DND-41 (cell line): ENCODE data around the gene ELOA.

Source experiments
- ATAC-seq: fragments of 200-7000 bp; cut with Tn5 transposase; 3 replicates; pipeline ENCODE4 v1.9.1; 2021; ENCODE audit warnings: low read depth; ENCODE audit not compliant: insufficient read depth
- DNase-seq: peaks from one replicate; pipeline ENCODE4 v3.0.0-alpha.2; 2020
- H2AFZ ChIP-seq: 2 replicates; pipeline ENCODE4 v1.6.0; 2012; ENCODE audit warnings: low read depth, low read length
- H3K27ac ChIP-seq: 2 replicates; pipeline ENCODE4 v1.5.1; 2012; ENCODE audit warnings: low read length, inconsistent platforms
- H3K27me3 ChIP-seq: fragments of 200-600 bp; sonication (generic); 2 replicates; pipeline ENCODE4 v1.6.0; 2012; ENCODE audit warnings: low read length, mild to moderate bottlenecking, inconsistent platforms; ENCODE audit not compliant: insufficient read depth, poor library complexity
- H3K36me3 ChIP-seq: 2 replicates; pipeline ENCODE4 v1.5.1; 2012; ENCODE audit warnings: low read length, inconsistent platforms; ENCODE audit not compliant: insufficient read depth
- H3K4me1 ChIP-seq: 2 replicates; pipeline ENCODE4 v1.5.1; 2012; ENCODE audit warnings: mild to moderate bottlenecking, low read length; ENCODE audit not compliant: insufficient read depth
- H3K4me2 ChIP-seq: 2 replicates; pipeline ENCODE4 v1.6.0; 2012; ENCODE audit warnings: mild to moderate bottlenecking, moderate library complexity, low read length, inconsistent platforms; ENCODE audit not compliant: insufficient read depth
- H3K4me3 ChIP-seq, 2 experiments: fragments of 200-600 bp in 1 of 2; shearing (Covaris generic) in 1 of 2; 2 replicates each; pipeline ENCODE4 v1.5.1; 2012 to 2016; ENCODE audit warnings: inconsistent platforms in 2 of 2, low read length in 2 of 2, mild to moderate bottlenecking in 2 of 2, low read depth in 1 of 2, moderate library complexity in 1 of 2
- H3K79me2 ChIP-seq: 2 replicates; pipeline ENCODE4 v1.6.0; 2012; ENCODE audit warnings: low read length, inconsistent platforms; ENCODE audit not compliant: insufficient read depth
- H3K9ac ChIP-seq: 2 replicates; pipeline ENCODE4 v1.6.0; 2012; ENCODE audit warnings: low read depth, mild to moderate bottlenecking, inconsistent platforms, low read length, moderate library complexity
- H3K9me3 ChIP-seq: 2 replicates; pipeline ENCODE4 v1.5.1; 2012; ENCODE audit warnings: low read length, moderate library complexity, mild to moderate bottlenecking, inconsistent platforms; ENCODE audit not compliant: insufficient read depth, severe bottlenecking
- H4K20me1 ChIP-seq: 2 replicates; pipeline ENCODE4 v1.6.0; 2012; ENCODE audit warnings: low read length; ENCODE audit not compliant: insufficient read depth
- EZH2 ChIP-seq: IDR thresholded peaks from 3 replicates; pipeline ENCODE4 v1.6.1; 2012; ENCODE audit warnings: borderline replicate concordance, low read depth, mild to moderate bottlenecking, moderate library complexity, low read length, inconsistent platforms; ENCODE audit not compliant: severe bottlenecking
- TF ChIP-seq, protein P1 (sequence below): IDR thresholded peaks from 2 replicates; pipeline ENCODE4 v1.5.1; 2012; ENCODE audit warnings: borderline replicate concordance, low read length, moderate library complexity, mild to moderate bottlenecking; ENCODE audit not compliant: poor library complexity, severe bottlenecking; ENCODE audit errors: extremely low read depth

The ELOA gene

DNA sequence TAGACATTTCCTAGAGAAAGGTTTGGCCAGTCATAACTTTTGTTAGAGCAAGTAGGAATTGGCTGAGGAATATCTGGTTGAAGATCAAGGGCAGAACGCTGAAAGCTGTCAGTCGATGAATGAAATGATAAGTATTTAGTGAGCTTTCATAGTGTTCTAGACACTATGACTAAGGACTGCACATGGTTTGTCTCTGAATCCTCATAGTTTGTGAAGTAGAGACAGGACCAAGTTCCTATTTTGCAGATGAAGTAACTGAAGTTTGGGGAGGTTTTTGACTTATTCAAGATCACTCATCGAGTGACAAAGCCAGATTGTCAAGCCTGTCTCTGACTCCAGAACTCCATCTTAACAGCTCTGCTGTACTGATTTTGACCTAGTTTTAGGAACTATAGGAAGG is 4.7 kb downstream of the ELOA start:
- Histone ChIP-seq H3K36me3 (peaks cover 63% of the 10 kb centered on the region), H3K4me1 (peaks cover 25% of the 10 kb centered on the region), H3K79me2 (peaks cover 80% of the 10 kb centered on the region), H3K4me3 (no peak overlapping the region), H3K9ac (no peak overlapping the region), H3K9me3 (no peaks in the 10 kb centered on the region), H3K27me3 (no peaks in the 10 kb centered on the region), H4K20me1 (peaks cover 51% of the 10 kb centered on the region), H3K27ac (no peak overlapping the region), H3K4me2 (no peak overlapping the region), H2AFZ (no peak overlapping the region)
- DNase-seq = no peak
- no peak for TF ChIP-seq EZH2
- TF ChIP-seq, protein P1, sequence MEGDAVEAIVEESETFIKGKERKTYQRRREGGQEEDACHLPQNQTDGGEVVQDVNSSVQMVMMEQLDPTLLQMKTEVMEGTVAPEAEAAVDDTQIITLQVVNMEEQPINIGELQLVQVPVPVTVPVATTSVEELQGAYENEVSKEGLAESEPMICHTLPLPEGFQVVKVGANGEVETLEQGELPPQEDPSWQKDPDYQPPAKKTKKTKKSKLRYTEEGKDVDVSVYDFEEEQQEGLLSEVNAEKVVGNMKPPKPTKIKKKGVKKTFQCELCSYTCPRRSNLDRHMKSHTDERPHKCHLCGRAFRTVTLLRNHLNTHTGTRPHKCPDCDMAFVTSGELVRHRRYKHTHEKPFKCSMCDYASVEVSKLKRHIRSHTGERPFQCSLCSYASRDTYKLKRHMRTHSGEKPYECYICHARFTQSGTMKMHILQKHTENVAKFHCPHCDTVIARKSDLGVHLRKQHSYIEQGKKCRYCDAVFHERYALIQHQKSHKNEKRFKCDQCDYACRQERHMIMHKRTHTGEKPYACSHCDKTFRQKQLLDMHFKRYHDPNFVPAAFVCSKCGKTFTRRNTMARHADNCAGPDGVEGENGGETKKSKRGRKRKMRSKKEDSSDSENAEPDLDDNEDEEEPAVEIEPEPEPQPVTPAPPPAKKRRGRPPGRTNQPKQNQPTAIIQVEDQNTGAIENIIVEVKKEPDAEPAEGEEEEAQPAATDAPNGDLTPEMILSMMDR = no peak
- ATAC-seq = no peak

- no peak overlapping the region for H3K4me3 ChIP-seq
- no peak overlapping the region for H3K27ac ChIP-seq
- ATAC-seq (peak; percentile 88), DNase-seq (peak; percentile 52)
- H3K4me2 ChIP-seq = no peak overlapping the region
- no peak overlapping the region for H2AFZ ChIP-seq
- H3K4me1 ChIP-seq = peaks cover 9% of the 10 kb centered on the region; the same call in 1 of the 2 replicates
- H3K36me3 ChIP-seq = peaks cover 81% of the 10 kb centered on the region
- peaks cover 34% of the 10 kb centered on the region for H4K20me1 ChIP-seq
- no peaks in the 10 kb centered on the region for H3K27me3 ChIP-seq
- no peak overlapping the region for H3K9ac ChIP-seq
- no peak for TF ChIP-seq EZH2
- TF ChIP-seq, protein P1 = peak; percentile 76
- no peaks in the 10 kb centered on the region for H3K9me3 ChIP-seq
- H3K79me2 ChIP-seq = peaks cover 49% of the 10 kb centered on the region
Measured at GRCh38 chr1:23751050-23751814, 8.0 kb downstream of the ELOA start.

GRCh38 chr1:23751815-23752200 is 8.5 kb downstream of the ELOA start:
- H3K4me3 ChIP-seq = no peak overlapping the region
- H3K9me3 ChIP-seq = no peaks in the 10 kb centered on the region
- H3K79me2 ChIP-seq = peaks cover 43% of the 10 kb centered on the region

More at GRCh38 chr1:23751815-23752200, 8.5 kb downstream of the ELOA start:
- Histone ChIP-seq H3K27me3 (no peaks in the 10 kb centered on the region), H3K4me2 (no peak overlapping the region), H4K20me1 (peaks cover 32% of the 10 kb centered on the region), H3K36me3 (peaks cover 84% of the 10 kb centered on the region), H2AFZ (no peak overlapping the region), H3K27ac (no peak overlapping the region), H3K4me1 (peaks cover 8% of the 10 kb centered on the region; the same call in 1 of the 2 replicates), H3K9ac (no peak overlapping the region)
- no peak for ATAC-seq
- no peak for DNase-seq
- TF ChIP-seq, protein P1 = no peak
- no peak for TF ChIP-seq EZH2
